ENCODE data around the gene PROCA1. TPM values are rescaled to one million over a fixed set of nuclear protein-coding genes. Genes with fewer than 3 reads are reported as not detected.

The PROCA1 gene
- total RNA-seq, 4 donors from 2014 or later: 0.36 to 6.2 TPM; not detected in 2

- no peak for TF ChIP-seq POLR2A (IDR thresholded peaks at IDR 0.05)
- no peak for TF ChIP-seq POLR2AphosphoS5 (IDR thresholded peaks at IDR 0.05)
- no peak for TF ChIP-seq EP300 (IDR thresholded peaks at IDR 0.05)
- no peak for TF ChIP-seq CTCF (IDR thresholded peaks at IDR 0.05)
- no peak for DNase-seq (ENCODE audit: low spot score in 2 of 2)
- no peak overlapping the region for H3K27ac ChIP-seq
- no peaks in the 10 kb centered on the region for H3K27me3 ChIP-seq
- H3K4me1 ChIP-seq: peaks cover 53% of the 10 kb centered on the region
- no peaks in the 10 kb centered on the region for H3K9me3 ChIP-seq
- WGBS: 57% methylated on average over 10 of the region's 11 CpGs
- H3K36me3 ChIP-seq: peaks cover 23% of the 10 kb centered on the region
- H3K4me3 ChIP-seq: no peak overlapping the region
Measured at GRCh38 chr17:28749516-28750177, 38.0 kb upstream of the PROCA1 start.

- Histone ChIP-seq H3K4me3 (no peak overlapping the region), H3K4me1 (peaks cover 60% of the 10 kb centered on the region), H3K27ac (no peak overlapping the region), H3K36me3 (peaks cover 23% of the 10 kb centered on the region), H3K9me3 (no peaks in the 10 kb centered on the region), H3K27me3 (no peaks in the 10 kb centered on the region)
- 69% methylated on average over 15 of the region's 18 CpGs for WGBS
- DNase-seq (ENCODE audit: low spot score in 2 of 2): no peak
- no peak for TF ChIP-seq CTCF (IDR thresholded peaks at IDR 0.05)
- no peak for TF ChIP-seq EP300 (IDR thresholded peaks at IDR 0.05)
- no peak for TF ChIP-seq POLR2AphosphoS5 (IDR thresholded peaks at IDR 0.05)
- TF ChIP-seq POLR2A (IDR thresholded peaks at IDR 0.05): no peak
Measured at GRCh38 chr17:28748852-28749515, 37.3 kb upstream of the PROCA1 start.

GRCh38 chr17:28747801-28748750 lies 36.4 kb upstream of the PROCA1 start:
- DNase-seq (ENCODE audit: low spot score in 2 of 2): no peak
- WGBS: 81% methylated on average over 17 of the region's 18 CpGs
- H3K36me3 ChIP-seq: peaks cover 23% of the 10 kb centered on the region
- peak overlapping the region; percentile 68 for H3K4me3 ChIP-seq
- TF ChIP-seq EP300 (IDR thresholded peaks at IDR 0.05) (no peak), POLR2AphosphoS5 (IDR thresholded peaks at IDR 0.05) (no peak), POLR2A (IDR thresholded peaks at IDR 0.05) (no peak), CTCF (IDR thresholded peaks at IDR 0.05) (no peak)
- no peaks in the 10 kb centered on the region for H3K9me3 ChIP-seq
- no peaks in the 10 kb centered on the region for H3K27me3 ChIP-seq
- H3K4me1 ChIP-seq: peaks cover 67% of the 10 kb centered on the region
- H3K27ac ChIP-seq: peak overlapping the region; percentile 95

- no peaks in the 10 kb centered on the region for H3K27me3 ChIP-seq
- H3K9me3 ChIP-seq: no peaks in the 10 kb centered on the region
- WGBS: 20% methylated on average over 5 of the region's 7 CpGs
- H3K4me1 ChIP-seq: peaks cover 74% of the 10 kb centered on the region
- TF ChIP-seq POLR2A (IDR thresholded peaks at IDR 0.05) (no peak), POLR2AphosphoS5 (IDR thresholded peaks at IDR 0.05) (no peak), EP300 (IDR thresholded peaks at IDR 0.05) (no peak), CTCF (IDR thresholded peaks at IDR 0.05) (no peak)
- peak overlapping the region; percentile 68 for H3K4me3 ChIP-seq
- peak overlapping the region; percentile 95 for H3K27ac ChIP-seq
- H3K36me3 ChIP-seq: peaks cover 23% of the 10 kb centered on the region
- peak in 1 of 2 donors; percentile 76 for DNase-seq (ENCODE audit: low spot score in 2 of 2)
Measured at GRCh38 chr17:28747051-28747691, 35.5 kb upstream of the PROCA1 start.

Data from suprapubic skin (tissue), 4 donors.